Choroid plexus epithelial cell (primary cell): Measurements from ENCODE around the gene PCDHB10.
"Not testable (repeated sequence)": the region's sequence is repeated elsewhere in the genome, so short reads cannot be mapped to it uniquely, and the experiment has no call there.

ENCODE experiments used
- DNase-seq: peaks from one replicate; pipeline ENCODE4 v3.0.0-alpha.2; 2010; ENCODE audit warnings: low read depth
- H3K4me3 ChIP-seq: 2 replicates; pipeline ENCODE4 v1.5.1; 2011; ENCODE audit warnings: low read depth, mild to moderate bottlenecking, control low read depth, low read length, moderate library complexity
- CTCF ChIP-seq: conservative IDR thresholded peaks from 2 replicates; pipeline ENCODE4 v1.5.1; 2011; ENCODE audit warnings: low read depth, mild to moderate bottlenecking, control low read depth, inconsistent platforms, low read length, moderate library complexity

The PCDHB10 gene

GRCh38 chr5:141192110-141192725 is at the start of gene PCDHB10:
TSS of gene PCDHB10 (plus strand) at chr5:141192353. CDS start at chr5:141192553, 200 bp downstream.
- DNase-seq = peak; percentile 19
- peak; percentile 40 for TF ChIP-seq CTCF
- no peak within 1 kb of the TSS for H3K4me3 ChIP-seq

- no peak for TF ChIP-seq CTCF
- DNase-seq = peak; percentile 2
- H3K4me3 ChIP-seq = no peak within 1 kb of the TSS
Measured at GRCh38 chr5:141149812-141150211, 42.3 kb upstream of the PCDHB10 start, which contains the start of gene PCDHB6. TSS of gene PCDHB6 (plus strand) at chr5:141150057. CDS start at chr5:141150258, 201 bp downstream.

- TF ChIP-seq CTCF = no peak
- no peak overlapping the region for H3K4me3 ChIP-seq
- DNase-seq = no peak
Measured at GRCh38 chr5:141150224-141150992, 41.7 kb upstream of the PCDHB10 start.

GRCh38 chr5:141150993-141151325 is 41.2 kb upstream of the PCDHB10 start:
- H3K4me3 ChIP-seq = no peak overlapping the region
- TF ChIP-seq CTCF = no peak
- DNase-seq = no peak

GRCh38 chr5:141151632-141152031 is 40.5 kb upstream of the PCDHB10 start:
- DNase-seq, H3K4me3 ChIP-seq: not testable (repeated sequence)

- not testable (repeated sequence) for DNase-seq, H3K4me3 ChIP-seq
Measured at GRCh38 chr5:141152096-141152495, 40.1 kb upstream of the PCDHB10 start.

- no peak for TF ChIP-seq CTCF
- no peak overlapping the region for H3K4me3 ChIP-seq
- DNase-seq = no peak
Measured at GRCh38 chr5:141155540-141156374, 36.4 kb upstream of the PCDHB10 start.

- H3K4me3 ChIP-seq, DNase-seq: not testable (repeated sequence)
Measured at GRCh38 chr5:141157356-141157755, 34.8 kb upstream of the PCDHB10 start.

- DNase-seq, H3K4me3 ChIP-seq: not testable (repeated sequence)
Measured at GRCh38 chr5:141157901-141158300, 34.3 kb upstream of the PCDHB10 start.
